ENCODE data around the gene CTNND2.

Gene CTNND2

GRCh38 chr5:11709021-11709420, 195.2 kb downstream of the CTNND2 start:
- H3K4me3 ChIP-seq (IDR thresholded peaks at IDR 0.05; ENCODE audit: insufficient read depth, low read depth, low read length): no peak overlapping the region
- no peaks in the 10 kb centered on the region for H3K79me2 ChIP-seq (ENCODE audit: insufficient read depth, low read depth)
- no peaks in the 10 kb centered on the region for H3K27me3 ChIP-seq (ENCODE audit: insufficient read depth, low read depth)
- no peaks in the 10 kb centered on the region for H4K20me1 ChIP-seq (ENCODE audit: insufficient read depth)
- no peak overlapping the region for H3K4me2 ChIP-seq
- no peaks in the 10 kb centered on the region for H3K36me3 ChIP-seq (ENCODE audit: insufficient read depth)
- no peak for TF ChIP-seq CTCF (conservative IDR thresholded peaks at IDR 0.05; ENCODE audit: low read depth, low read length)
- no peak overlapping the region for H2AFZ ChIP-seq (ENCODE audit: low read depth)
- no peaks in the 10 kb centered on the region for H3K4me1 ChIP-seq (ENCODE audit: low read depth, poor library complexity, severe bottlenecking)
- H3K27ac ChIP-seq: no peak overlapping the region
- no peak overlapping the region for H3K9ac ChIP-seq

- Histone ChIP-seq H3K36me3 (ENCODE audit: insufficient read depth) (no peaks in the 10 kb centered on the region), H3K4me2 (no peak overlapping the region), H3K27me3 (ENCODE audit: insufficient read depth, low read depth) (no peaks in the 10 kb centered on the region), H3K27ac (no peak overlapping the region), H3K79me2 (ENCODE audit: insufficient read depth, low read depth) (no peaks in the 10 kb centered on the region), H4K20me1 (ENCODE audit: insufficient read depth) (no peaks in the 10 kb centered on the region), H3K9ac (no peak overlapping the region), H3K4me3 (IDR thresholded peaks at IDR 0.05; ENCODE audit: insufficient read depth, low read depth, low read length) (no peak overlapping the region), H2AFZ (ENCODE audit: low read depth) (no peak overlapping the region), H3K4me1 (ENCODE audit: low read depth, poor library complexity, severe bottlenecking) (no peaks in the 10 kb centered on the region)
- no peak for TF ChIP-seq CTCF (conservative IDR thresholded peaks at IDR 0.05; ENCODE audit: low read depth, low read length)
These were observed 199.3 kb downstream of the CTNND2 start for GRCh38 chr5:11704916-11705315.

GRCh38 chr5:11700391-11700790, 203.9 kb downstream of the CTNND2 start:
- no peaks in the 10 kb centered on the region for H3K79me2 ChIP-seq (ENCODE audit: insufficient read depth, low read depth)
- H3K9ac ChIP-seq: no peak overlapping the region
- no peaks in the 10 kb centered on the region for H3K36me3 ChIP-seq (ENCODE audit: insufficient read depth)
- H3K4me2 ChIP-seq: no peak overlapping the region
- H4K20me1 ChIP-seq (ENCODE audit: insufficient read depth): no peaks in the 10 kb centered on the region
- no peak for TF ChIP-seq CTCF (conservative IDR thresholded peaks at IDR 0.05; ENCODE audit: low read depth, low read length)
- H3K27me3 ChIP-seq (ENCODE audit: insufficient read depth, low read depth): no peaks in the 10 kb centered on the region
- no peak overlapping the region for H3K27ac ChIP-seq
- H3K4me1 ChIP-seq (ENCODE audit: low read depth, poor library complexity, severe bottlenecking): no peaks in the 10 kb centered on the region
- no peak overlapping the region for H2AFZ ChIP-seq (ENCODE audit: low read depth)
- no peak overlapping the region for H3K4me3 ChIP-seq (IDR thresholded peaks at IDR 0.05; ENCODE audit: insufficient read depth, low read depth, low read length)

- no peak overlapping the region for H3K9ac ChIP-seq
- TF ChIP-seq CTCF (conservative IDR thresholded peaks at IDR 0.05; ENCODE audit: low read depth, low read length): no peak
These were observed 211.6 kb downstream of the CTNND2 start for GRCh38 chr5:11692636-11693035.

More at GRCh38 chr5:11692636-11693035, 211.6 kb downstream of the CTNND2 start:
- Histone ChIP-seq H3K4me2 (no peak overlapping the region), H3K4me1 (ENCODE audit: low read depth, poor library complexity, severe bottlenecking) (no peaks in the 10 kb centered on the region), H4K20me1 (ENCODE audit: insufficient read depth) (no peaks in the 10 kb centered on the region), H3K36me3 (ENCODE audit: insufficient read depth) (no peaks in the 10 kb centered on the region), H2AFZ (ENCODE audit: low read depth) (no peak overlapping the region), H3K27ac (no peak overlapping the region), H3K79me2 (ENCODE audit: insufficient read depth, low read depth) (no peaks in the 10 kb centered on the region), H3K27me3 (ENCODE audit: insufficient read depth, low read depth) (no peaks in the 10 kb centered on the region), H3K4me3 (IDR thresholded peaks at IDR 0.05; ENCODE audit: insufficient read depth, low read depth, low read length) (no peak overlapping the region)

Data from KMS-11 (cell line).